Medulla oblongata (tissue), 1 donor: ENCODE data around the gene HSD3B2.
A peak's percentile ranks its signal among the peaks of the same experiment; 100 is the strongest.
"Not testable (repeated sequence)": the region's sequence is repeated elsewhere in the genome, so short reads cannot be mapped to it uniquely, and the experiment has no call there.

Experiments used
- DNase-seq: peaks from one replicate; pipeline ENCODE4 v3.0.0-alpha.2; 2015; ENCODE audit errors: extremely low spot score

HSD3B2 gene

DNA sequence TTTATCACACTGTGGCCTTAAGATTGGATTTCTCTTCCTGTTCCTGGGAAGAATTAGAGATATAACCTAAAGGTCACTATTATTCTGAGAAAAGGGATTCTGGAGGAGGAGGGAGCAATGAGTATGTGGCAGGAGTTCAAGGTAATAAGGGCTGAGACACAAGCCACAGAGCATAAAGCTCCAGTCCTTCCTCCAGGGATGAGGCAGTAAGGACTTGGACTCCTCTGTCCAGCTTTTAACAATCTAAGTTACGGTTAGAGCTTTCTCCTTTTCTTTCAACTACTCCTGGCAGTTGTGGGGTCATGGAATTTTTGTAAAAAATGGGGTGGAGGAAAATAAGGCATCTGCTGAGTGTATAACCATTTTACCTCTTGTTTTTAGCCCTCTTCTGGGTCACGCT lies at the start of gene HSD3B2:
HSD3B2 (plus strand) TSS at position 201 of the 400 bp plus-strand sequence. CDS start 270 bp downstream, outside the sequence.
- DNase-seq: no peak

DNA sequence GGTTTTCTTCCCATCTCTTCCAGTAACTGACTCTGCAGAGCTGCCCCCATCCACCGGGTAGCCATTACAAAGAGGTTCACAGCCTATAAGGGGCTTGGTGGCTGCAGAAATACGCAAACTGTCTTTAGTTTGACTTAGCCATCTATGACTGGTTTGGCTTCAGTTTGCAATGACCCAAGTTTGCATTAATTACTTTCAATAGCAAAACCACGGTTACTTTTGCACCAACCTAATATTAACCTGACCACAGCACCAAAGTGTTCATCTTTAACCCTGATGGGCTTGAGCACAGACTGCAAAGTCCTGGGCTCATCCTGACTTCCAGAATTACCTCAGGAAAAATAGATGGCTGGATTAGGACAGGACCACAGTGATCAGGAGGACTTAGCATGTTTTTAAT lies 48.5 kb upstream of the HSD3B2 start:
- DNase-seq: no peak

DNA sequence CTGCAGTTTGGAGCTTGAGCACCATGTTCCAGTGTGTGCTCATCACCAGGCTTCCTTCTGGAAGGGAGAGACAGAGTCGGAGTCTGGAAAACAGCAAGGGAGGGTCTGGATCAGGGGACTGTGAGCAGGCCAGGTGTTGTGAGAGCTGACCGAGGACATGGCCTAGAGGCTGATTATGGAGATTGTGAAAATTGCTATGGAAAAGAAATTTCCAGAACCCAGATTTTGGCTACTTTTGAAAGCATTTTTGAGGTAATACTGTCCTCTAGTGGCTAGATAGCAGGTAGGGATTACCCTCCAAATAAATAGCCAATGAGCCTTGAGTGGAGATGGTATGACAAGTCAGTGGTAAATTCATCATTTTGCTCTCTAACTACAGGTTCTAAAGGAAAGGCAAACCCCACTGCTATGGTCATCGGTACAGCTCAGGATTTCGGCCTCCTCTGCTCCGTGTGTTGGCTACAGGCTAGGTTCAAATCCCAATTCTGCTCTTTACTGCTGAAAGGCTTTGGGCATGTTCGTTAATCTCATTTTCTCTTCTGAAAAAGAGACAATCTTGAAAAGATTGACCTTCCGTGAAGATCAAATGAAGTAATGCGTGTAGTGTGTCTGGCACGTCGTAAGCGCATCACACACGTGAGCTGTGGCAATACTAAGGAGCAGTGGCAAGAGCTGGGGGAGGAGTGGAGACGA lies 47.4 kb upstream of the HSD3B2 start:
- peak; percentile 17 for DNase-seq

DNA sequence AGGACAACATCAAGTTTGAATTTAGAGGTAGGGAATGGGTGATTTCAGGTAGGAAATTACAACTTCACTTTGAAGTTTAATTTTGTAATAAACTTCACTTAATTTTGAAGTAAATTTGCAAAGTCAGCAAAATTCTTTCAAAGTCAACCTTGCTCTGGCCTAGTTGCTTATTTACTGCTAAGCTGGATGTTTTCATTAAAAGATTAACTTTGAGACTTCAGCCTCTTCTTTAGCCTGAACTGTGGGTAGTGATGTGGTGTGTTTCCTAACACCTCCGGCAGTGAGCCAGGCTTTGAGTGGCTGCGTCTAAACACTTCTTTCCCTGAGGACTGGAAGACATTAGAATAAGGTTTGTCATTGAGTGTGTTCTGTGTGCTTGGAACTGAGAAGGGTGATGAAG lies 46.4 kb upstream of the HSD3B2 start, which contains the start of gene HAO2:
HAO2 (plus strand) TSS at position 232 of the 400 bp plus-strand sequence. CDS start 12,301 bp downstream, outside the sequence.
- DNase-seq: no peak

DNA sequence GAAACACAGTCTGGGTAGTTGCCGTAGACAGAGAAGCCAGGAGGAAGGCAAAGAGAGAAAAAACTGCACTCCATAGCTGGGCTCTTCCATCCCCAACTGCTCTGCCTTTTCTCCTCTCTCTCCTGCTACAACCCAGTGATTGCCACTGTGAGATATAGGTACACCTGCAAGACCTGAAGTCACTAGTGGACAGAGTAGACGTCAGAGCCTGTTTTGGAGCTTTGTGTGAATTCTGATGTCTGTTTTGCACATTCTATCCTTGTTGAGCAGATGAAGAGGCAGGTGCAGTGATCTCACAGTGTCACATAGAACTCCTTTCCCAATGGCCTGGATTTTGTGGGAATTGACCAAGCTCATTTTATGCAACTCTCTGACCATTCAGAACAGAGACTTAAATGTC lies 44.2 kb upstream of the HSD3B2 start:
- DNase-seq: no peak

DNA sequence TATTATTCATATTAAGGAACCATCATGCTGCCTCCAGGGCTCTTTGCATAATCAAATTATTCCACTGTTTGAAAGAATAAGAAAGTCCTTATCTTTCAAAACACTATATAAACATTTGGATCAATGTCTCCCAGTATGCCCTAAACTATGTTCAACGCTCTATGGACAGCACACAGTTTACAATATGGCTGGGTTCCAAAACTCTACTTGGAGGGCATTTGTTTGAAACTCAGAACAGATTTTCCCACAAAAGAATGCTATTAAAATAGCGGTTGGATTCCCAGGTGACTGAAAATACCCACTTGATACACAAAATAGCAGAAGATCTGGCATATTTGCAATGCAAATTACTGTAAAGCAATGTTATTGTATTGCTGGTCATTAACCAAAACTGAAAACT lies 43.1 kb upstream of the HSD3B2 start:
- no peak for DNase-seq

DNA sequence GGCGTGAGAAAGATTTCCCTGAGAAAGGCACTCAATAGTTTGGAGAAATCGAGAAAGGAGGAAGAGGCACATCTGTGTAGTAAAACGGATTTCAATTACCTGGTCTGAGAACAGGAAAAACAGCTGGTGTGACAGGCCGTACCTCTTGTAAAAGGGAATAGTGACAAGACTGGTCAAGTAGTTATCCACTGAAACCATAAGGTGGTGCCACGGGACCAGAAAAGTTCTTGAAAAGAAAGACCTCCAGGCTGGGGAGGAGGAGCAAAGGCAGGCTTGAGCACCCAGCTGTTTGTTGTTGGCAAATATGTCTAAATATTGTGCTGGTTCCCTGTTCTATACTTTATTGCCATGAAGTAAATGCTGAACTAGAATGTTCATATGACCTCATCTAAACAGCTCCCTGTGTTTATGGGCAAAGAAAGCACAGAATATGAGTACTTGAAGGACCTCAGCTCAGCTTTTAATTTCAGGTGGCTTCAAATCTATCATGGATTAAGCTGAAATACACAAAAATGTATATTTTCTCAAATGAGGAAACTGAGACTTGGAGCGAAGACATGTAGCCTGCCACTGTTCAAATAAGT lies 42.4 kb upstream of the HSD3B2 start:
- DNase-seq: peak; percentile 9

DNA sequence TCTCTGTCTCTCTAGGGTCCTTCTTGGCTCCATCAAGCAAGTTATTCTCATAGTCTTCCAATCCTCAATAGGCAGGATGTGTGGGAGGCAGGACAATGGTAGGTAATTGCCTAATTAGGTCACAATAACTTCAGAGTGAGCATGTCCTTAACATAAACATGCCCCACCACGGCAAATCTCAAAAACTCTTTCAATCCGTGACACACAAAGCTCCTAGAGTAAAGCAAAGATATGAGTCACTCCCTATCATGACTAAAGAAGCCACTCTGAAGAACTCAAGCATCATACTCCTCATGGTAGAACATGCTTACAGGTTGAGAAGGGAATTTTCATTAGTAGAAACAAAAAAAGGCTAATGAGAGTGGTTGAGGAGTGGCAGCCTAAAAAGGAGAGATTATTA lies 41.5 kb upstream of the HSD3B2 start:
- no peak for DNase-seq

DNA sequence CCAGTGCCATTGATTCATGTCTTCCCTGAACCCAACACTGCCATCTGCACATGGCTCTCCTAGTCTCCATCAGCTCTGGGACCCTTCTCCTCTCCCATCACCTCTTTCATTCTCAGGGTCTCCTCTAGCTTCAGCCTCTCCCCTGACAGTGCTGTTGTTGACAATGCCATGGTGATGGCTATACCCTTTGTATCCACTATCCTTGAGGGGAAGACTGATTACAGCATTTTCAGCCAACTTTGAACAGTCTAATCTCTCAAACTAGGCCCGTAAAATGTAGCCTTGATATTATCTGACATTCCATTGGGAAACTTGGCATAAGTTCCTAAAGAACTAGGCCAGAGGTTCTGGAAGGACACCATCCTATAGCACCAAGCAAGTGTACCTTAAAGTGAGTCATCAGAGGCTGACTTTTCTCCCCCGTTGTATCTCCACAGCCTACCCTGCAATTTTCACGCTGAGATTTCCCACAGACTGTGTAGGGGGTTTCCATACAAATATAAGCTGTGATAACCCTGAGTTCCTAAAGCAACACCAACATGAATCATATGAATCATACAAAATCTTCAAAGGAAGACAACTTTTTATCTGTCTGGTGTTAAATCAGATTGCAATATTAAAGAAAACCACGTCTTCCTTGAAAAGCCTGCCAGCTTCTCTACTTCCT lies 40.6 kb upstream of the HSD3B2 start:
- no peak for DNase-seq

DNA sequence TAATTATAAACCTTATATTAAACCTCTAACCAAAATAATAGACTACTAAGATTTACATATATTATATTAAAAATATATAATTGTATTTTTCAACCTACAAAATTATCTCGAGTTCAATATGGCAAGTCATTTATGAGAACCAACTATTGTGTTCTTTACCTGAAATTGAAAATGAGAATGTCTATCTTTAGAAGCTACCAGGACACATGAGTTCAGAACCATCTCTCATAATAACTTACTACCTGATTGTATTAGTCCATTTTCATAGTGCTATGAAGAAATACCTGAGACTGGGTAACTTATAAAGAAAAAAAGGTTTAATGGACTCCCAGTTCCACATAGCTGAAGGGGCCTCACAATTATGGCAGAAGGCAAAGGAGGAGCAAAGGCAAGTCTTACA lies 39.6 kb upstream of the HSD3B2 start:
- no peak for DNase-seq

DNA sequence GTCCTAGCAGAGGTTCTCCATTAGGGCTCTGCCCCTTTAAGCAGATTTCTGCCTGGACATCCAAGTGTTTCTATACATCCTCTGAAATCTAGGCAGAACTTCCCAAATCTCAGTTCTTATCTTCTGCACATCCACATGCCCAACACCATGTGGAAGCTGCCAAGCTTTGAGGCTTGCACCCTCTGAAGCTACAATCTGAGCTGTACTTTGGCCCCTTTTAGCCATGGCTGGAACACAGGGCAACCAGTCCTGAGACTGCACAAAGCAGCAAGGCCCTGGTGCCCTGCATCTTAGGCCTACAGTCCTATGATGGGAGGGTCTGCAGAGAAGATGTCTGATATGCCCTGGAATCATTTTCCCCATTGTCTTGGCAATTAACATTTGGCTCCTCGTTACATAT lies 38.4 kb upstream of the HSD3B2 start:
- no peak for DNase-seq

DNA sequence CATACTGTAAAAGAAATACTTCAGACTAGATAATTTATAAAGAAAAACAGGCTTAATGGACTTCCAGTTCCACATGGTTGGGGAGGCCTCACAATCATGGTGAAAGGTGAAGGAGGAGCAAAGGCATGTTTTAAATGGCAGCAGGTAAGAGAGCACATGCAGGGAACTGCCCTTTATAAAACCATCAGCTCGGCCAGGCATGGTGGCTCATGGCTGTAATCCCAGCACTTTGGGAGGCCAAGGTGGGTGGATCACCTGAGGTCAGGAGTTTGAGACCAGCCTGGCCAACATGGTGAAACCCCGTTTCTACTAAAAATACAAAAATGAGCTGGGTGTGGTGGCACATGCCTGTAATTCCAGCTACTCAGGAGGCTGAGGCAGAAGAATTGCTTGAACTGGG lies 37.4 kb upstream of the HSD3B2 start:
- DNase-seq: not testable (repeated sequence)

DNA sequence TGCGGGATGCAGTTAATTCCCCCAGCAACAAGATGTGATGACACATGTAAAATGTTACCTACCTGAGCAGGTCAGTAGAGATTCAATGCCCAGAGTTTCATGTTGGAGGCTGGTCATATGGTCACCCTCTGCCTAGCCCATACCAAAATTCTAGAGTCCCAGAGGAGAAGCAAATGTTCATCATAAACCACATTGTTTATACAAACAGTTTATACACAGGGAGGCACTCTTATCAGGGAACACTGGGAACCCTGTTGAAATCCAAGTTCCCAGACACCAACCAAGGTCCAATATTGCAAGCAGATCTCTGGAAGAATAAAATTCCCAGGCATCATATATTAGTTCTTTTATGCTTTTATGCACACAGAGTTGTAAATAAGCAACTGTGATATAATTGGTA lies 35.8 kb upstream of the HSD3B2 start:
- DNase-seq: no peak

DNA sequence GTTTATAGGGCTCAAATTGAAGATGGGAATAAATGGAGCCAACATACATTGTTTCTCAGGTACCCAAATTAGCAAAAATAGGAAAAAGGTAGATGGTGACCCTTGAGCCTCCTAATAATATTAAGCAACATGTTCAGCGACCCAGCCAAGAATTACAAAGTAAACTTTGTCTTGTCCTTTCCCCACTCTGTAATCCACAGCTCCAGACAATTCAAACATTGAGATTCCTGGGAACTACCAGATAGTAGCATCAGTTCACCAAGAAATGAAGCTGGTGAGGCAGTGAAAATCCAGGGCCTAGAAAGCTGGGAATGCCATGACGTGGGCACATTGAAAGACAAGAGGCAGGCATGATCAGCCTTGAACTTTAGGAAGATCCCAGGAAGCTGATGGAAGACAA lies 34.6 kb upstream of the HSD3B2 start:
- DNase-seq: no peak

DNA sequence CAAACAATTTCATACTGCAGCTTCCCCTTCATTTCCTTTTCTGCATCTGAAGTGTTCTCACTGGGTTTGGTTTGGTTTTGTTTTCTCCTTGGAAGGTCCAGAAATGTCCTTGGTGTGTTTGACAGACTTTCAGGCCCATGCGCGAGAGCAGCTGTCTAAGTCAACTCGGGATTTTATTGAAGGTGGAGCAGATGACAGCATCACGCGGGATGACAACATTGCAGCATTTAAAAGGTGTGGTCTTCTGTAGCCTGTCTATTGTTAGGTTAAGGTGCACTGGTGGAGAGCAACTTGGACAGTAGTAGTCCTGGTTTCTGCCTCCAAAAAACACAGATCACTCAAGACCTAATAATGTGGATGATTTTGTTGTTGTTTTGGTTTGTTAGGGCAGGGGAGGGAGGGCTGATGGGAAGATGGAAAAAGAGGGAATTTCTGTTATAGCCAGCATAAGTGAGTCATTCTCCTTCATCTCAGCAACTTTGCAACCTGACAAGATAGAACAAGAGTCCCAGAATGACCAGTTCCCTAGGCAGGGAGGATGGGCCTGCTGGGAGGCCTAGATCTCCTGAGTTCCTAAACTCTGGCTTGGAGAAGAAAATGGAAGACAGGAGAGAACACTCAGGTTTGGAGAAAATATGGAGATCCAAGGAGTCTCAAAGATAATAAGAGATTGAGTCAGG lies 33.8 kb upstream of the HSD3B2 start:
- no peak for DNase-seq

DNA sequence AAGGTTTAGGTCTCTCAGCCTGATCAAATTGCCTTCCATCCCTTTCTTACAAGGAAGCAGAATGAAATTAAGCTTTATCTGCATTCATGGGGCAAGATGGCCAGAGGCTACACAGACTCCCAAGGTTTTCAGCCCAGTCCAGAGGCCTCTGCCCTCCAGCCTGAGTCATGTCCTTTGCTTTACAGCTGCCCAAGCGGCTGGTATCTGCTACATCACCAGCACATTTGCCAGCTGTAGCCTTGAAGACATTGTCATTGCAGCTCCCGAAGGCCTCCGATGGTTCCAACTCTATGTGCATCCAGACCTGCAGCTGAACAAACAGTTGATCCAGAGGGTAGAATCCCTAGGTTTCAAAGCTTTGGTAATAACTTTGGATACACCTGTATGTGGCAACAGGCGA lies 30.4 kb upstream of the HSD3B2 start:
- DNase-seq: no peak

DNA sequence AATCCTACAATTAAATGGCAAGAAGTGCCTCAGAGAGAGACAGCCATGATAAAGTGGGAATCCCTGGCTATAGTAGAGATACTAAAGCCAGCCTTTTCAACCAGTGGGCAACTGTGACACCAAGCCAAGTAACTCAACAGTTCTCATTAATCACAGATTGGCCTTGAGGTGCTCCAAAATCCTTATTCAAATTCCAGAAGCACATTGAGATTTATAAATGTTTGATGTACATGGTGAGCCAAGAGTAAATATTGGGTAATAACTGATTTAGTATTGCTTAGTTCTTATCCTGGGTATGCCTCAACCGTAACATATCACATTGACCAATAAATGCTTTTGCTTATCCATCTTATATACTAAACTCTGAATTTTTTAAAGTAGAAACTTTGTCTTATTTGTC lies 29.3 kb upstream of the HSD3B2 start:
- no peak for DNase-seq

DNA sequence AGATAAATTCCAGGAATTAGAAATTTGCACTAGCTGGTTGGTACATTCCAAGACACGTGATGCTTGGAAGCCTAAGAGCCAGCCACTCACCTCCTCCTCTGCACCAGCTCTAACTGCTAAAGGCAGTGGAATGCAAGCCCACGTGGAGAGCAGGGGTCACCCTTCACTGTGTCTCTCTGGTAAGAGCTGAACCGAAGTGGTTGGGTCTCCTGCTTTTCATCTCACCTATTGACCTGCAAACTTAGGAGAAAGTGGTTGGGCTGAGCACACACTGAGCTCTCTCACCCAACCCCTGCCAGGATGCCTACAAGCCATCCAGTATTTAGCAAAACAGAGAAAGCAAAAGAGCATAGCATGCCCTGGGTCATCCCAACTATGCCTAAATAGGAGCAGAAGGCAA lies 27.1 kb upstream of the HSD3B2 start:
- DNase-seq: no peak

DNA sequence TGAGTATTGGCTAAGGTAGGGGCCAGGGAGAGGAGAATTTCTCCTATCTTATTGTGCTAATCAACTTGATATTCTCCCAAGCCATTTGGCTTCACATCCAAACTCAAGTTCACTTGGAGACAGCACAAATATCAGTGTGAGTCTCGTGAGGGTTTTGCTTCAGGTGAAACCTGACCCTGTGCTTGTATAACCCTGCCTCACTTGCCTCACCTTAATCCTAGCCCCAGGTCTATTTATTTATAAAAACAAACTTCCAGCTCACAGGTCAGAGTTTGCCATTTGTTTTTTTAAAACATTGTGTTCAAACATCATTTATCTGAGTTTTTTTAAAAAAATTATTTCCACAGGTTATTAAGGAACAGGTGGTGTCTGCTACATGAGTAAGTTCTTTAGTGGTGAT lies 26.5 kb upstream of the HSD3B2 start:
- no peak for DNase-seq

DNA sequence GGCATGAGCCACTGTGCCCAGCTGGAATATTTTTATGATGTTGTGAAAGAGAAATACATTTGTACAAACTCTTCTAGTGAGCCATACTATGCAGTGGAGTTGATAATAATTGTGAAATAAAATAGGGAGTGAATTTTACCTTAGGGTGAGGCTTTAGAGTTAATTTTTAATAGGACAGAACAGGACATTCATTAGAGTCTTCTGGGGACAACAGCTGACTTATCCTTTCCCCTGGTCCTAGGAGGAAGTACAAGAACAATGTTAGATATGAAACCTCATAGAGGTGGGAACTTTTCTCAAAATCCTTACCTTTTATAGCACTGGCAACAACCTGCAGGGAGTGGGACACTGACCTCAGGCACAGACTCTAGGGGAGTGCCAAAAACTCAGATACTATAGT lies 24.4 kb upstream of the HSD3B2 start:
- DNase-seq: no peak

DNA sequence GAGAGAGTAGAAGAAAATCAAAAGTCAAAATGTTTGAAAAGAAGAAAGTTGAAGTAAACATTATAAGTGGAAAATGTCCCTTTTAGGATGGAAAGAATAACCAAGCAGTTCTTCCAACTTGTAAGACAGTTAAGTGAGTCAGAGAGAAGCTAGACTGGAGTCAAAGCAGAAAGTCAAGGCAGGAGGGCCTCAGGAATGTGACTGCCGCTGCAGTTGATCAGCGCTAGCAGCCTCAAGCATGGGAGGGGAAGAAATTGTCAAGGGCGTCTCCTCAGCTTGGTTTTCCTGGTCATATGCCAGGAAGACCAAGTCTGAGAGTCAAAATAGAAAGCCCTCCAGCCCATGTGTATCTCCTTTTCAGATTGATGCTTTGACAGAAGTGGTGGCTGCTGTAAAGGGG lies 23.2 kb upstream of the HSD3B2 start:
- DNase-seq: no peak

DNA sequence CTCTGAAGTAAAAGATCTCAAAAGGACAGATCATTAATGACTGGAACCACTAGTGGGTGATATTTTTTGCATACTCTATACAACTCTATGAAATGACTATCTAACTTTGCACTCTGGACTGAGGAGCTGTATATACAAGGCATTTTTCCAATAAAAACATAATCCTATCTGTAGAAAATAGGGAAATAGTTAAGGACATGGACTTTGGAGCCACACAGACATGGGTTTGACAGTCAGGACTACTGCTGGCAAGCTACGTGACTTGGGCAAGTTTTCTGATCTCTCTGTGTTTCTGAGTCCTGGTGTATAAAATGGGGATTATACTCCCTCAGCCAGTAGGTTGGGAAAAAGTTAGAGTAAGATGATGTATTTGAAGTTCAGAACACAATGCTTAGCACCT lies 20.9 kb upstream of the HSD3B2 start:
- no peak for DNase-seq

DNA sequence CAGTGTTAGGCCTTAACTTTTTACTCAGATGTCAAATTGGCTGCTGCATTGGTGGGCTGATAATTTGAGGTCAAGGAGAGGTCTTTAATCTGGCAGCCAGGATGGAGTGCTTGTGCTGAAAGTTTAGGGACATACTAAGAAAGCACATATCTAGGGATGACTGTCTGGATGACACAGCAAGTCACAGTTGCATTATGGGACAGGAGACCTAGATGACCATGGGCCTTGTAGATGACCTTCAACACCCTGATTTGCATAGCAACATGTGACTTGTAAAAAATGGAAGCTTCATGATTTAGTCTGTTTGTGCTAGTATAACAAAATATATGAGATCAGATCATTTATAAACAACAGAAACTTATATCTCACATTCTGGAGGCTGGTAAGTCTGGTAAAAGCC lies 18.0 kb upstream of the HSD3B2 start:
- no peak for DNase-seq
